Subcutaneous preadipocyte (primary cell): Measurements from ENCODE around the gene TMED8. TPM values are rescaled to one million over a fixed set of nuclear protein-coding genes. Genes with fewer than 3 reads are reported as not detected.

Experiments used
- total RNA-seq: library from RNA; depleted of rRNA; stranded (reverse); fragments of >200 nt; gene quantifications from 2 replicates; pipeline ENCODE4 v1.2.3, GENCODE V29; 2012

TMED8 gene, protein sequence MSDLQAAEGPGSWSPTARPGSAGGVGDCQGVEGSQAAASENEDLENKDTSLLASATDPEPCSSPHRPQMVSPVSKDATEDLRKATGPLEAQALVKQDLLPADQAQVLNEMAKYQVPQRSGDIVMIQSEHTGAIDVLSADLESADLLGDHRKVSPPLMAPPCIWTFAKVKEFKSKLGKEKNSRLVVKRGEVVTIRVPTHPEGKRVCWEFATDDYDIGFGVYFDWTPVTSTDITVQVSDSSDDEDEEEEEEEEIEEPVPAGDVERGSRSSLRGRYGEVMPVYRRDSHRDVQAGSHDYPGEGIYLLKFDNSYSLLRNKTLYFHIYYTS
- total RNA-seq: 9.2 and 13.7 TPM in 2 replicates

DNA sequence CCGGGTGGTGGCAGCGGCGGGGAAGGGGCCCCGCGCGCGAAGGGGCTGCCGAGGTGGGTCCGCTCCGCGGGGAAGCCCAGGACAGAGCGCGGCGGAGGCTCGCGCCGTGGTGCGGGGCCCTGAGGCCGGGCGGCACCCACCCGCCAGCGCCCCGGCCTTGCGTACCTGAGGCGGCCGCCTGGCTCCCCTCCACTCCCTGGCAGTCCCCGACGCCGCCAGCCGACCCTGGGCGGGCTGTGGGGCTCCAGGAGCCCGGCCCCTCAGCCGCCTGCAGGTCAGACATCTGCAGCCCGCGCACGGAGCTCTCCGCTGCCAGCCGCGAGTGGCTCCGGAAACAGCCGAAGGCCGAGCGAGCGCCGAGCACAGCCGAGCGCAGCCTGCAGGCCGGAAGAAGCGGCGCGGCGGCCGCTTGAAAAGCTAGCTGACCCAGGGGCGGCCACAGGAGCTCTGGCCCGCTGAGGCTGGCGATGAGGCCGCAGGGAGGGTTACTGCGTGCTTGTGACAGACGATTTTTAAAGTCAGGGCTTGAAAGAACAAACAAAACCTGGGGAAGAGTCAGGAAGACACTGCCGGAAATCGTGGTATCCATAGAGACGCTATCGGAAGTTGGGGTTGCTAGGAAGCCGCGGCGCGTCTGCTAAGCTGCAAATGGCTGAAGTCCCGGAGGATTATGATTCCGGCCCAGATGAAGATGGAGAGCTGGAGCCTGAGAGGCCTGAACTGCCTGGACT lies at the start of gene TMED8, which contains the start of gene SAMD15:
Gene TMED8 (minus strand): TSS at position 324 of the 731 bp plus-strand sequence. CDS start 41 bp downstream, at position 283.
Gene SAMD15 (plus strand): TSS at position 609 of the 731 bp plus-strand sequence. CDS start 40 bp downstream, at position 649.

DNA sequence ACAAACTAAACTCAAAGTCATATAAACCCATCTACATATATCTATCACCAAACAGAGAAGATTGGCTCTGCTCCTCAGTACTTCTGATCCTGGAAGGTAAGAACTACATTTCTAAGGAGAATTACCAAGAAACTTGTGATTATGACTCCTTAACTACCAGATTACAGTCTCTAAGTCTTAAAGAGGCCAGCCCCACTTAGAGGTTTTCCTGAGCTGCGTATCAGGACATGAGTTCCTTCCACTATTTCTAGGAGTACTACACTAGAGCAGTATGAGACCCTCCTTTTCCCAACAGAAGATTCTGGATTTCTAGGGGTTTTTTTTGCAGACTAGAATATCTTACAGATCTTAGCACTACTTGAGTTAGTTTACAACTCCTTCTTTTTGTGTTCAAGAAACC lies 46.5 kb upstream of the TMED8 start, which contains the start of gene NOXRED1:
Gene NOXRED1 (minus strand): TSS at position 101 of the 400 bp plus-strand sequence. CDS start 634 bp downstream, outside the sequence.

DNA sequence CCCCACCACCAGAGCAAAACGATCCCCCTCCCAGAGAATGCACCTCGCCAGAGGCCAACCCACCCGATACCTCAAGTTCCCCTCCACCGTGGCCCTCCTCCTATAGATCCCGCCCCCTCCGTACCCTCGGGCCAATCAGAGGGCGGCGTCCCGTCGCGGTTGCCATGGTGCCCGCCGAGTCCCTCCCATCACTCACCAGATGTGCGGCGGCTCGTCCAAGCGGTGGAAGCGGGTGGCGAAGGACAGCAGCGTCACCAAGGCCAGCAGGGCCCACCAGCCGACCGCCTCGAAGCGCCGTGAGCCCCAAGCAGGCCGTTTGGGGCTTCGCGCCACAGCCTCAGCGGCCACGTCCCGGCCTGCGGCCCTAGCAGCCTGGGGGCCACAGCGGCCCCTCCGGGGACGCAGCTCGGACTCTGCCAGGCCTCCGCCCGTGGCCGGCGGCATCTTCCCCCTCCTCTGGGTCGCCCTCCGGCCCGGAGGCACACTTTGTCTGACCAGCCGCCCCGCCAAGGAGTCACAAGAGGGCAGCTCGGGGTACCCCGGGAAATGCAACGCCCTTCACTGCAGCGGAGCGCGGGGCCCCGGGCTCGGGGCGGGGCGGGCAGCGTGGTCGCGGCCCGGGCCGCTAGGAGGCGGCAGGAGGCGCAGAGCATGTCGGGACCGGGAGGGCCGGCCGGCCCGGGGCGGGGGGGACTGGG lies 56.5 kb downstream of the TMED8 start, which contains the start of gene POMT2:
Gene POMT2 (minus strand): TSS at position 646 of the 698 bp plus-strand sequence. CDS start 202 bp downstream, at position 444.

Other genes with a start within 250 kb of the TMED8 start
- not detected in 2 replicates for gene ZDHHC22, start 235.3 kb downstream of the TMED8 start, total RNA-seq
- not detected in 2 replicates for gene TMEM63C, start 195.3 kb downstream of the TMED8 start, total RNA-seq
- not detected in 2 replicates for gene NGB, start 105.9 kb downstream of the TMED8 start, total RNA-seq
- gene POMT2, start 56.2 kb downstream of the TMED8 start, total RNA-seq: 13.2 and 17.6 TPM in 2 replicates
- 32.1 and 45.6 TPM in 2 replicates for gene GSTZ1, start 56.1 kb downstream of the TMED8 start, total RNA-seq
- 2.2 and 5.1 TPM in 2 replicates for gene SAMD15, start 285 bp upstream of the TMED8 start, total RNA-seq
- 0.20 and 0.37 TPM in 2 replicates for gene NOXRED1, start 46.4 kb upstream of the TMED8 start, total RNA-seq
- 26.5 and 30.5 TPM in 2 replicates for gene VIPAS39, start 80.5 kb upstream of the TMED8 start, total RNA-seq
- gene AHSA1, start 81.0 kb upstream of the TMED8 start, total RNA-seq: 80.3 and 81.9 TPM in 2 replicates
- gene ISM2, start 121.7 kb upstream of the TMED8 start, total RNA-seq: not detected in 2 replicates
- 22.8 and 30.5 TPM in 2 replicates for gene SPTLC2, start 239.5 kb upstream of the TMED8 start, total RNA-seq